Esophagus muscularis mucosa (tissue), 4 donors: ENCODE measurements around the gene ROBO2.

Experiments
- EP300 ChIP-seq: sonication (generic); formaldehyde crosslinking; IDR thresholded peaks from one replicate; pipeline ENCODE4 v1.6.1; 2017; ENCODE audit warnings: antibody characterized with exemption
- POLR2A ChIP-seq: fragments of 450-650 bp; IDR thresholded peaks from one replicate; pipeline ENCODE4 v1.6.1; 2017; ENCODE audit warnings: antibody characterized with exemption, moderate library complexity, mild to moderate bottlenecking, low read depth
- TF ChIP-seq, protein P1 (sequence below), 3 experiments: fragments of 200-600 bp in 2 of 3; fragments of 450-650 bp in 1 of 3; sonication (generic) in 2 of 3; IDR thresholded peaks; one replicate each; pipeline ENCODE4 v1.5.1; 2017 to 2019; ENCODE audit warnings: antibody characterized with exemption in 3 of 3, mild to moderate bottlenecking in 2 of 3, moderate library complexity in 1 of 3

DNA sequence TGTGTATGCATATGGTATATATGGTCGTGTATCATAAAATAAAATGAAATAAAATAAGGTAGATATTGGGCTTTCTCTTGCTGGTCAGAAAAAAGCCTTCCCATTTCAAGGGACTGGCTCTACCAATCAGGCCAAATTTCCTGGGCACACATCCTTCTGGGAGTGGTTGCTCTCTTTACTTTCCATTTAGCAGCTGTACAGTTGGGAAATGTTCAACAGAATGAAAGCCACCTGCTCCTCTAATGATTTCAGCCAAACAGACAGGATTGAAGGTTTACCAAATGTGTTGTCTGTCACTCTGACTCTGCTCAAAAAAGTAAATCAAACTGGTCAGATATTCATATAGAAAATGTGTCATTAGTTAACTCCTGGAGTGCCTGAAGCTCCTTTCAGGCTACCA lies 380.4 kb downstream of the ROBO2 start:
- TF ChIP-seq POLR2A (no peak), EP300 (no peak)
- TF ChIP-seq, protein P1, sequence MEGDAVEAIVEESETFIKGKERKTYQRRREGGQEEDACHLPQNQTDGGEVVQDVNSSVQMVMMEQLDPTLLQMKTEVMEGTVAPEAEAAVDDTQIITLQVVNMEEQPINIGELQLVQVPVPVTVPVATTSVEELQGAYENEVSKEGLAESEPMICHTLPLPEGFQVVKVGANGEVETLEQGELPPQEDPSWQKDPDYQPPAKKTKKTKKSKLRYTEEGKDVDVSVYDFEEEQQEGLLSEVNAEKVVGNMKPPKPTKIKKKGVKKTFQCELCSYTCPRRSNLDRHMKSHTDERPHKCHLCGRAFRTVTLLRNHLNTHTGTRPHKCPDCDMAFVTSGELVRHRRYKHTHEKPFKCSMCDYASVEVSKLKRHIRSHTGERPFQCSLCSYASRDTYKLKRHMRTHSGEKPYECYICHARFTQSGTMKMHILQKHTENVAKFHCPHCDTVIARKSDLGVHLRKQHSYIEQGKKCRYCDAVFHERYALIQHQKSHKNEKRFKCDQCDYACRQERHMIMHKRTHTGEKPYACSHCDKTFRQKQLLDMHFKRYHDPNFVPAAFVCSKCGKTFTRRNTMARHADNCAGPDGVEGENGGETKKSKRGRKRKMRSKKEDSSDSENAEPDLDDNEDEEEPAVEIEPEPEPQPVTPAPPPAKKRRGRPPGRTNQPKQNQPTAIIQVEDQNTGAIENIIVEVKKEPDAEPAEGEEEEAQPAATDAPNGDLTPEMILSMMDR (IDR thresholded peaks at IDR 0.05), result no peak
